ENCODE results near the gene YWHAB.

GRCh38 chr20:44909872-44910689 lies 24.6 kb downstream of the YWHAB start, which contains the start of gene PABPC1L:
- TF ChIP-seq CTCF (IDR thresholded peaks at IDR 0.05; ENCODE audit: poor library complexity) (no peak), EZH2phosphoT487 (IDR thresholded peaks at IDR 0.05; ENCODE audit: low read depth, severe bottlenecking, unreplicated experiment) (no peak), EZH2 (IDR thresholded peaks at IDR 0.05; ENCODE audit: borderline replicate concordance) (no peak)

Measured in hepatocyte (in vitro differentiated cells).